HG02870 (cell line): ENCODE measurements around the gene PSMB2.

Source experiments
- ATAC-seq: cut with Tn5 transposase; IDR thresholded peaks from one replicate; pipeline ENCODE4 v1.9.1; 2021; ENCODE audit warnings: mild to moderate bottlenecking, moderate library complexity; ENCODE audit not compliant: unreplicated experiment

PSMB2 gene

GRCh38 chr1:35573198-35574124 lies 67.9 kb downstream of the PSMB2 start, which contains the start of gene TFAP2E:
Gene TFAP2E (plus strand): TSS chr1:35573314. CDS start chr1:35573578, 264 bp downstream.
- ATAC-seq = no peak

GRCh38 chr1:35572296-35572695 lies 69.0 kb downstream of the PSMB2 start:
- ATAC-seq = no peak

GRCh38 chr1:35571263-35571662 lies 70.1 kb downstream of the PSMB2 start:
- no peak for ATAC-seq

- no peak for ATAC-seq
Measured at GRCh38 chr1:35570589-35571137, 70.7 kb downstream of the PSMB2 start.

GRCh38 chr1:35569936-35570335 lies 71.4 kb downstream of the PSMB2 start:
- no peak for ATAC-seq

- no peak for ATAC-seq
Measured at GRCh38 chr1:35568975-35569395, 72.3 kb downstream of the PSMB2 start.

- no peak for ATAC-seq
Measured at GRCh38 chr1:35567947-35568558, 73.3 kb downstream of the PSMB2 start.

GRCh38 chr1:35565742-35566133 lies 75.6 kb downstream of the PSMB2 start:
- ATAC-seq = no peak

GRCh38 chr1:35564884-35565741 lies 76.2 kb downstream of the PSMB2 start:
- ATAC-seq = no peak

GRCh38 chr1:35564037-35564883 lies 77.1 kb downstream of the PSMB2 start:
- no peak for ATAC-seq

- ATAC-seq = no peak
Measured at GRCh38 chr1:35563166-35563565, 78.2 kb downstream of the PSMB2 start.

- no peak for ATAC-seq
Measured at GRCh38 chr1:35561972-35562680, 79.2 kb downstream of the PSMB2 start.

- ATAC-seq = no peak
Measured at GRCh38 chr1:35561297-35561971, 79.9 kb downstream of the PSMB2 start.

- ATAC-seq = no peak
Measured at GRCh38 chr1:35560256-35561225, 80.8 kb downstream of the PSMB2 start.

- ATAC-seq = no peak
Measured at GRCh38 chr1:35559317-35559944, 81.9 kb downstream of the PSMB2 start.

- ATAC-seq = no peak
Measured at GRCh38 chr1:35558374-35559316, 82.7 kb downstream of the PSMB2 start.
